NCI-H1694 treated with DMSO at 0.1 percent for 48 hours (cell line): ENCODE results near the gene SPOPL.
"Not testable (repeated sequence)": the region's sequence is repeated elsewhere in the genome, so short reads cannot be mapped to it uniquely, and the experiment has no call there.

Source experiments
- DNase-seq: peaks from one replicate; lab custom pipeline; 2025; lab: John Stamatoyannopoulos, UW

Gene SPOPL

GRCh38 chr2:138523673-138524042 lies 22.1 kb downstream of the SPOPL start:
- DNase-seq, result not testable (repeated sequence)

- DNase-seq, result not testable (repeated sequence)
Observed at GRCh38 chr2:138524353-138524752, 22.8 kb downstream of the SPOPL start.

GRCh38 chr2:138531913-138532312 lies 30.3 kb downstream of the SPOPL start:
- DNase-seq, result no peak

GRCh38 chr2:138534791-138535190 lies 33.2 kb downstream of the SPOPL start:
- DNase-seq, result no peak

- DNase-seq, result no peak
Observed at GRCh38 chr2:138536302-138536701, 34.7 kb downstream of the SPOPL start.

GRCh38 chr2:138536740-138537139 lies 35.2 kb downstream of the SPOPL start:
- DNase-seq, result no peak

GRCh38 chr2:138537170-138537915 lies 35.8 kb downstream of the SPOPL start:
- no peak for DNase-seq

- DNase-seq, result not testable (repeated sequence)
Observed at GRCh38 chr2:138544206-138544605, 42.6 kb downstream of the SPOPL start.

GRCh38 chr2:138548796-138549195 lies 47.2 kb downstream of the SPOPL start:
- DNase-seq, result no peak

GRCh38 chr2:138550172-138550571 lies 48.6 kb downstream of the SPOPL start:
- DNase-seq, result no peak

- no peak for DNase-seq
Observed at GRCh38 chr2:138550670-138551287, 49.2 kb downstream of the SPOPL start.

GRCh38 chr2:138554123-138554522 lies 52.6 kb downstream of the SPOPL start:
- DNase-seq, result no peak

- DNase-seq, result no peak
Observed at GRCh38 chr2:138559641-138560040, 58.1 kb downstream of the SPOPL start.

- DNase-seq, result no peak
Observed at GRCh38 chr2:138564586-138565229, 63.1 kb downstream of the SPOPL start.

- DNase-seq, result no peak
Observed at GRCh38 chr2:138565230-138565598, 63.6 kb downstream of the SPOPL start.

GRCh38 chr2:138572318-138572717 lies 70.7 kb downstream of the SPOPL start:
- DNase-seq, result no peak

GRCh38 chr2:138577066-138577465 lies 75.5 kb downstream of the SPOPL start:
- no peak for DNase-seq

GRCh38 chr2:138579556-138579955 lies 78.0 kb downstream of the SPOPL start:
- no peak for DNase-seq

- no peak for DNase-seq
Observed at GRCh38 chr2:138581909-138582308, 80.3 kb downstream of the SPOPL start.

- DNase-seq, result no peak
Observed at GRCh38 chr2:138589663-138590062, 88.1 kb downstream of the SPOPL start.

GRCh38 chr2:138596403-138596802 lies 94.8 kb downstream of the SPOPL start:
- DNase-seq, result peak; percentile 41

- peak; percentile 40 for DNase-seq
Observed at GRCh38 chr2:138600732-138601457, 99.3 kb downstream of the SPOPL start.
